ENCODE data around the gene SLMAP.

DNA sequence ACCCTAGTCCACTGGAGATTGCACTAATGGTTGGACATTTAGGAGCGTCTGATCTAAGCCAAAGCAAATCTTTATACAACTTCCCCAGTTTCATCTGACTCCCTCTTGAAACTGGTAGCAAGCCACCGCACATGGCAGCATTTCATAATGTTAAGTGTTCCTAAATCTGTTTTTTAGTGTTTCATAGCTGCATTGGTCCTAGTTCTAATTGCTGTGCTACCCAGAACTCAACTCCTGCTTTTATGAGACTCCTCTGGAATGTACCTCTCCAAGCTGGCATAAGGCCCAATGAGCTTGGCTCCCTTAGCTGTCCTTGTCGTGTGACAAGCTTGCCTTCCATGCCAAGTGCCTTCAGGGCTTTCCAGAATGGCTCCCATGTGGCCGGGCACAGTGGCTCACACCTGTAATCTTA lies 186.8 kb downstream of the SLMAP start:
- TF ChIP-seq, protein P1, sequence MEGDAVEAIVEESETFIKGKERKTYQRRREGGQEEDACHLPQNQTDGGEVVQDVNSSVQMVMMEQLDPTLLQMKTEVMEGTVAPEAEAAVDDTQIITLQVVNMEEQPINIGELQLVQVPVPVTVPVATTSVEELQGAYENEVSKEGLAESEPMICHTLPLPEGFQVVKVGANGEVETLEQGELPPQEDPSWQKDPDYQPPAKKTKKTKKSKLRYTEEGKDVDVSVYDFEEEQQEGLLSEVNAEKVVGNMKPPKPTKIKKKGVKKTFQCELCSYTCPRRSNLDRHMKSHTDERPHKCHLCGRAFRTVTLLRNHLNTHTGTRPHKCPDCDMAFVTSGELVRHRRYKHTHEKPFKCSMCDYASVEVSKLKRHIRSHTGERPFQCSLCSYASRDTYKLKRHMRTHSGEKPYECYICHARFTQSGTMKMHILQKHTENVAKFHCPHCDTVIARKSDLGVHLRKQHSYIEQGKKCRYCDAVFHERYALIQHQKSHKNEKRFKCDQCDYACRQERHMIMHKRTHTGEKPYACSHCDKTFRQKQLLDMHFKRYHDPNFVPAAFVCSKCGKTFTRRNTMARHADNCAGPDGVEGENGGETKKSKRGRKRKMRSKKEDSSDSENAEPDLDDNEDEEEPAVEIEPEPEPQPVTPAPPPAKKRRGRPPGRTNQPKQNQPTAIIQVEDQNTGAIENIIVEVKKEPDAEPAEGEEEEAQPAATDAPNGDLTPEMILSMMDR (IDR thresholded peaks at IDR 0.05): no peak
- no peak for TF ChIP-seq EZH2 (IDR thresholded peaks at IDR 0.05; ENCODE audit: borderline replicate concordance, insufficient read depth, low read depth, low read length, poor library complexity, severe bottlenecking)

All from B cell (primary cell).